Measurements from ENCODE around the gene GOLGA3.

GOLGA3 gene

GRCh38 chr12:132723764-132724140 lies 104.9 kb downstream of the GOLGA3 start:
- Histone ChIP-seq H3K36me3 (replicated peaks; ENCODE audit: low read depth, low read length) (peaks cover 86% of the 10 kb centered on the region), H4K20me1 (ENCODE audit: insufficient read depth, low read length) (no peaks in the 10 kb centered on the region; the same call in 1 of the 2 replicates), H2AFZ (ENCODE audit: low read depth, low read length) (no peak overlapping the region), H3K79me2 (ENCODE audit: low read length) (no peaks in the 10 kb centered on the region; the same call in 1 of the 2 replicates), H3K27me3 (ENCODE audit: low read depth, low read length) (no peaks in the 10 kb centered on the region), H3K9ac (ENCODE audit: low read length) (no peak overlapping the region), H3K9me3 (ENCODE audit: insufficient read depth, low read length) (no peaks in the 10 kb centered on the region; the same call in 1 of the 2 replicates), H3K27ac (ENCODE audit: low read length) (no peak overlapping the region), H3K4me1 (ENCODE audit: low read length) (no peaks in the 10 kb centered on the region), H3K4me3 (ENCODE audit: low read length) (no peak overlapping the region), H3K4me2 (ENCODE audit: low read length) (no peak overlapping the region)
- TF ChIP-seq, protein P1, sequence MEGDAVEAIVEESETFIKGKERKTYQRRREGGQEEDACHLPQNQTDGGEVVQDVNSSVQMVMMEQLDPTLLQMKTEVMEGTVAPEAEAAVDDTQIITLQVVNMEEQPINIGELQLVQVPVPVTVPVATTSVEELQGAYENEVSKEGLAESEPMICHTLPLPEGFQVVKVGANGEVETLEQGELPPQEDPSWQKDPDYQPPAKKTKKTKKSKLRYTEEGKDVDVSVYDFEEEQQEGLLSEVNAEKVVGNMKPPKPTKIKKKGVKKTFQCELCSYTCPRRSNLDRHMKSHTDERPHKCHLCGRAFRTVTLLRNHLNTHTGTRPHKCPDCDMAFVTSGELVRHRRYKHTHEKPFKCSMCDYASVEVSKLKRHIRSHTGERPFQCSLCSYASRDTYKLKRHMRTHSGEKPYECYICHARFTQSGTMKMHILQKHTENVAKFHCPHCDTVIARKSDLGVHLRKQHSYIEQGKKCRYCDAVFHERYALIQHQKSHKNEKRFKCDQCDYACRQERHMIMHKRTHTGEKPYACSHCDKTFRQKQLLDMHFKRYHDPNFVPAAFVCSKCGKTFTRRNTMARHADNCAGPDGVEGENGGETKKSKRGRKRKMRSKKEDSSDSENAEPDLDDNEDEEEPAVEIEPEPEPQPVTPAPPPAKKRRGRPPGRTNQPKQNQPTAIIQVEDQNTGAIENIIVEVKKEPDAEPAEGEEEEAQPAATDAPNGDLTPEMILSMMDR (IDR thresholded peaks at IDR 0.05; ENCODE audit: low read depth, low read length) = no peak
- no peak for TF ChIP-seq EZH2phosphoT487 (IDR thresholded peaks at IDR 0.05; ENCODE audit: low read depth)

- peaks cover 83% of the 10 kb centered on the region for H3K36me3 ChIP-seq (replicated peaks; ENCODE audit: low read depth, low read length)
These were observed 105.5 kb downstream of the GOLGA3 start for GRCh38 chr12:132723015-132723763.

DNA sequence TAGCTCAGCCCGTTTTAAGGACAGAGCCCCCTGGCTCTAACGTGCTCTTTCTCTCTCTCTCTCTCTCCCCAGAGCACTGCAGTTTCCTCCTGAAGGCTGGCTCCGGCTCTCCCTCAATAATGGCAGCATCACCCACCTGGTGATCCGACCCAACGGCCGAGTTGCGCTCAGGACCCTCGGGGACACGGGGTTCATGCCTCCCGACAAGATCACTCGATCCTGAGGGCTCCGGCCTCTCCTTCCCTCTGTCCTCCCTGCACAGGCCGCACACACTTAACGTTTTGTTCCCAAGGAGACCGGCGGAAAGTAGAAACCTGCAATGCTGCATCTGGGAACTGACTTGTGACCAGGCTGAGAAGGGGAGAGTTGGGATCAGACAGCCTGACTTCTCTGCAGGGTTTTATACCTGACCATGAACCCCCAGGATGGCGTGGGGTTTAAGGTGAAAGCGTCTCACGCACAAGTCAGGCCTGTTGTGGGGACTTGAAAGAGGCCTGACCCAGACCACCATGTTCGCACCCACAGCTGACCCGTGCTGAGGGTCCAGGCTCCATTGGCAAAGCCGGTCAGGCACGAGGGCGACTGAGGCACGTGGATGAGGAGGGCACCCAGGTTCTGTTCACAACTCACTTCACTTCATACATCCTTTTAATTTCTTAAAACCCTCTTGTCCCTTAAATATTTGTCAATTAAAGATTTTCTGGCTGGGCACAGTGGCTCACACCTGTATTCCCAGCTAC lies 107.9 kb downstream of the GOLGA3 start:
- H3K27me3 ChIP-seq (ENCODE audit: low read depth, low read length) = no peaks in the 10 kb centered on the region
- H3K4me3 ChIP-seq (ENCODE audit: low read length) = no peak overlapping the region
- H3K79me2 ChIP-seq (ENCODE audit: low read length) = peaks cover 9% of the 10 kb centered on the region; the same call in 1 of the 2 replicates
- no peak overlapping the region for H3K9ac ChIP-seq (ENCODE audit: low read length)
- H3K36me3 ChIP-seq (replicated peaks; ENCODE audit: low read depth, low read length) = peaks cover 75% of the 10 kb centered on the region
- no peak overlapping the region for H3K27ac ChIP-seq (ENCODE audit: low read length)
- TF ChIP-seq EZH2phosphoT487 (IDR thresholded peaks at IDR 0.05; ENCODE audit: low read depth) = no peak
- TF ChIP-seq, protein P1 (IDR thresholded peaks at IDR 0.05; ENCODE audit: low read depth, low read length) = no peak
- H3K9me3 ChIP-seq (ENCODE audit: insufficient read depth, low read length) = no peaks in the 10 kb centered on the region
- H4K20me1 ChIP-seq (ENCODE audit: insufficient read depth, low read length) = no peaks in the 10 kb centered on the region; the same call in 1 of the 2 replicates
- no peak overlapping the region for H2AFZ ChIP-seq (ENCODE audit: low read depth, low read length)
- H3K4me1 ChIP-seq (ENCODE audit: low read length) = no peaks in the 10 kb centered on the region
- H3K4me2 ChIP-seq (ENCODE audit: low read length) = no peak overlapping the region

More at GRCh38 chr12:132723015-132723763, 105.5 kb downstream of the GOLGA3 start:
- no peaks in the 10 kb centered on the region for H3K4me1 ChIP-seq (ENCODE audit: low read length)
- no peak overlapping the region for H2AFZ ChIP-seq (ENCODE audit: low read depth, low read length)
- TF ChIP-seq, protein P1 (IDR thresholded peaks at IDR 0.05; ENCODE audit: low read depth, low read length) = no peak
- no peak for TF ChIP-seq EZH2phosphoT487 (IDR thresholded peaks at IDR 0.05; ENCODE audit: low read depth)
- H3K79me2 ChIP-seq (ENCODE audit: low read length) = no peaks in the 10 kb centered on the region; the same call in 1 of the 2 replicates
- no peak overlapping the region for H3K4me3 ChIP-seq (ENCODE audit: low read length)
- H3K9me3 ChIP-seq (ENCODE audit: insufficient read depth, low read length) = no peaks in the 10 kb centered on the region
- no peaks in the 10 kb centered on the region for H3K27me3 ChIP-seq (ENCODE audit: low read depth, low read length)
- H3K4me2 ChIP-seq (ENCODE audit: low read length) = no peak overlapping the region
- no peak overlapping the region for H3K27ac ChIP-seq (ENCODE audit: low read length)
- no peaks in the 10 kb centered on the region; the same call in 1 of the 2 replicates for H4K20me1 ChIP-seq (ENCODE audit: insufficient read depth, low read length)
- no peak overlapping the region for H3K9ac ChIP-seq (ENCODE audit: low read length)

DNA sequence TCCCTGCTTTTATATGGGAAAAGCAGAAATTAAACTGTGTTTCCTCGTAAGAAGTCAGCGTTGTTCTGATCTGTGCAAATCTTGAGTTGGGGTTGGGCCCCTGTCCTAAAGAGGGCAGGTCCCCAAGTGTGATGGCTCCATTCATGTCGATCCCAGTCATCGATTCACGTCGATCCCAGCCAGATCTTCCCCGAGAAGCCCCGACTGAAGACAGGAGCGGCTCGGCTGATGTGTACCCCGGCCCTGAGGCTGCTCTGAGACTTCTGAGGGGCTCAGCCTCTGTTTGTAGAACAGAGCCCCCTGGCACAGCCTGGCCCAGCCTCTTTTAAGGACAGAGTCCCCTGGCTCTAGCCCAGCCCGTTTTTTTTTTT lies 108.7 kb downstream of the GOLGA3 start:
- Histone ChIP-seq H3K9me3 (ENCODE audit: insufficient read depth, low read length) (no peaks in the 10 kb centered on the region), H3K27me3 (ENCODE audit: low read depth, low read length) (no peaks in the 10 kb centered on the region), H3K79me2 (ENCODE audit: low read length) (peaks cover 13% of the 10 kb centered on the region), H3K4me1 (ENCODE audit: low read length) (no peaks in the 10 kb centered on the region), H3K27ac (ENCODE audit: low read length) (no peak overlapping the region), H3K36me3 (replicated peaks; ENCODE audit: low read depth, low read length) (peaks cover 70% of the 10 kb centered on the region), H3K4me3 (ENCODE audit: low read length) (no peak overlapping the region), H4K20me1 (ENCODE audit: insufficient read depth, low read length) (no peaks in the 10 kb centered on the region; the same call in 1 of the 2 replicates), H3K4me2 (ENCODE audit: low read length) (no peak overlapping the region), H3K9ac (ENCODE audit: low read length) (no peak overlapping the region), H2AFZ (ENCODE audit: low read depth, low read length) (no peak overlapping the region)
- no peak for TF ChIP-seq EZH2phosphoT487 (IDR thresholded peaks at IDR 0.05; ENCODE audit: low read depth)
- TF ChIP-seq, protein P1 (IDR thresholded peaks at IDR 0.05; ENCODE audit: low read depth, low read length) = no peak

Measured in OCI-LY3 (cell line).